ENCODE measurements around the gene IKBKG. TPM values are rescaled to one million over a fixed set of nuclear protein-coding genes. Genes with fewer than 3 reads are reported as not detected.
"Not testable (repeated sequence)": the region's sequence is repeated elsewhere in the genome, so short reads cannot be mapped to it uniquely, and the experiment has no call there.

The IKBKG gene
- total RNA-seq, 1 donor from 2014 or later: 69.0 TPM

DNA sequence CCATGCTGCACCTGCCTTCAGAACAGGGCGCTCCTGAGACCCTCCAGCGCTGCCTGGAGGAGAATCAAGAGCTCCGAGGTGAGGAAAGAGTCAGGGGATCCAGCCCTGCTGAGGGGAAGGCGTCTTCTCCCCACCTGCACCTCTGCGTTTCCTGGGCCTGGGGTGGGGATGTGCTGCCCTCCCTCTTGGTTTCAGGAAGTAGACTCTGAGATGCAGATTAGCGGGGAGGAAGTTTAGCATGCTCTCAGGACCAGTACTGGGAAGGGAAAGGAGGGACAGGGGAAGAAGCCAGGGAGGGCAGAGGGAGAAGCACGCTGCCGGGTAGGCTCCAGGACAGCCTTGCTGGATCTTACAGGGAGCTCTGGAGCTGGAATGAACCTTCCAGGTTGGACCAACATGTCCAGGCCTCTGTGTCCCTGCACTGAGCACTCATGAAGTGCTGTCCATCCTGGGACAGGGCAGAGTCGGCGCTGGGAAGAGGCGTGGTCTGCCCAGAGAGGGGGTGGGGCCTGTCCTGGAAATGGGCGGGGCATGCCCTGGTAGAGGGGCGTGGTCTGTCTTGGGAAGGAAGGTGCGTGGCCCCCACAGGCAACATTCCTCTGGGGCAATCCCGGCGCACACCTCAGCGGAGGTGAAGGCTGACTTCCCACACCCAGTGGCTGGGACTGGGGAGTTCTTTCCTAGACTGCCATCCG, 4.8 kb downstream of the IKBKG start:
- DNase-seq (ENCODE audit: low spot score): not testable (repeated sequence)
- peak; percentile 34 for ATAC-seq

DNA sequence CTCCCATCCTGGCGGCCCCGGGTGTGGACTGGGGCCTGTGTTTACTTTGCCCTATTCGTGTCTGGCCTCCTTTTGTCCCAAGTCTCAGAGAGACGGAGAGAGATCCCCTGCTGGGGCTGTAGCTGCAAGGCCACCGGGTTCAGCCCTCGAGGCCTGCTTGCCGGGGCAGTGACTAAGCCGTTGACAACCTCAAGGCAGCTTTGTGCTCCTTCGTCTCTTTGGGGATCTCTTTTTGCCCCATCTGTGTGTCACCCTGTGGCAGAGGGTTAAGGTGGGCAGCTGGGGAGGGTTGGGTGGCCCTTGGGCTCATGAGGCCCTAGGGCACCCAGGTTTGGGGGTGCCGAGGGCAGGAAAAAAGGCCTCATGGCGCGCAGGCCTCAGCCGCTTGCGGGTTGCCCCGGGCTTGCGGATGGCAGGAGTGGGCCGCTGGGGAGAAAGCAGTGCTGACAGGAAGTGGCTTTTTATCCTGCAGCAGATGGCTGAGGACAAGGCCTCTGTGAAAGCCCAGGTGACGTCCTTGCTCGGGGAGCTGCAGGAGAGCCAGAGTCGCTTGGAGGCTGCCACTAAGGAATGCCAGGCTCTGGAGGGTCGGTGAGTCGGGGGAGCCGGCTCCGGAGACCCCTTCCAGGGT, 10.8 kb downstream of the IKBKG start:
- not testable (repeated sequence) for ATAC-seq; DNase-seq (ENCODE audit: low spot score)

DNA sequence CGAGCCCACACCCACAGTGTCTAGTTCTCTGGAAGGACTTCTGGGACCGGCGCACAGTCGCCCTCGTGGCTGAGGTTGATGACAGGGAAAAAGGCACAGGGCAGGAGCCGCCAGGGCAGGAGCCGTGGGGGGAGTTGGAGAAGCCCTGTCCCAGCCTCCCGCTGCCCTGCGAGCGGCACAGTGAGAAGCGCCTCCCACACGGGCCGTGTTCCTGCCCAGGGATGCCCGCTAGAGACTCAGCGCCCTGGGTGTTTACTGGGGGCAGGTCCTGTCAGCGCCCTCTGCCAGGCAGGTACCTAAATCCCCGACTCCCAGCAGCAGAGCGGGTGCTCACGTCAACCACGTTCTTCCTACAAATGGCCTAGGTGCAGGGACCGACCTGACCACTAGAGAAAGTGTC, 11.5 kb downstream of the IKBKG start:
- not testable (repeated sequence) for DNase-seq (ENCODE audit: low spot score)
- ATAC-seq: peak; percentile 20

DNA sequence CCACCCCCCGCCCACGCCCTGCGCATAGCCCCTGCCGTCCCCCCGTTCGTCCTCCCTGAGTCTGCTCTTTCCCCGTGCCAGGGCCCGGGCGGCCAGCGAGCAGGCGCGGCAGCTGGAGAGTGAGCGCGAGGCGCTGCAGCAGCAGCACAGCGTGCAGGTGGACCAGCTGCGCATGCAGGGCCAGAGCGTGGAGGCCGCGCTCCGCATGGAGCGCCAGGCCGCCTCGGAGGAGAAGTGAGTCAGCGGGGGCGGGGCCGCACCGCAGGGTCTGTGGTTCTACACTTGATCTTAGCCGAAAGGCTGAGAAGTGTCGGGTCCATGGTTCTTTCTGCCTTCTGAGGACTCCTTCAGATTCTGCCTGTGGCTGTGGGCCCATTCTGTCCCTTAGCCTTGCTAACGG, 12.9 kb downstream of the IKBKG start:
- not testable (repeated sequence) for DNase-seq (ENCODE audit: low spot score); ATAC-seq

DNA sequence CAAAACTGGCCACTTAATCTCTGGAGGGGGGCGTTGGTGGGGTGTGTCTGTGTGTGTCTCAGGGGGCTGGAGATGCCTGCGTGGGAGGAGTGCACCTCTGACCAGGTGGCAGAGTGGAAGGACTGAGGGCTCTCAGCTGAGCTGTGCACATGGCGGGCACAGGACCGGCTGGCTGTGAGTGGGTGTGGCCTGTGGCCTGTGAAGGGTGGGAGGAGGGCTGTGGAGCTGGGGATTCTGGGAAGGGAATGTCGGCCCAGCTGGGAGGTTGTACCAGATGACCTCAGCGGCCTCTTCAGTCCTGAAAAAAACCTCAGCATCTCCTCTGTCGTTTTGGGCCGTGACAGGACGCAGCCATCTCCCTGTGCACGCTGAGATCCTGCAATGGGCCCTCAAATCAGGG, 14.9 kb downstream of the IKBKG start:
- DNase-seq (ENCODE audit: low spot score); ATAC-seq: not testable (repeated sequence)

DNA sequence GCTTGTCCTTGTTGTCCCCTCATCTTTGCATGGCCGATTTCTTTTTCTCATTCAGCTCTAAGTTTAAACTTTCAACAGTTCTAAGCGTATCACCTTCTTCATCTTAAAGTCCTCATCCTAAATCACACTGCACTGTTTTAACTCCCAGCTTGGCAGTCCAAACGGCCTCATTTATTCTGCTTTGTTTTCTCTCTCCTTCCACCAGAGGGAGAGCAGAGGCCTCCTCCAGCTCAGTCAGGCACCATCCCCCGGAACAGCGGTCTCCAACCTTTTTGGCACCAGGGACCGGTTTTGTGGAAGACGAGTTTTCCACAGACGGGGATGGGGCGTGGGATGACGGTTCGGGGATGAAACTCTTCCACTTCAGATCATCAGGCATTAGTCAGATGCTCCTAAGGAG, 22.9 kb downstream of the IKBKG start:
- not testable (repeated sequence) for ATAC-seq; DNase-seq (ENCODE audit: low spot score)

DNA sequence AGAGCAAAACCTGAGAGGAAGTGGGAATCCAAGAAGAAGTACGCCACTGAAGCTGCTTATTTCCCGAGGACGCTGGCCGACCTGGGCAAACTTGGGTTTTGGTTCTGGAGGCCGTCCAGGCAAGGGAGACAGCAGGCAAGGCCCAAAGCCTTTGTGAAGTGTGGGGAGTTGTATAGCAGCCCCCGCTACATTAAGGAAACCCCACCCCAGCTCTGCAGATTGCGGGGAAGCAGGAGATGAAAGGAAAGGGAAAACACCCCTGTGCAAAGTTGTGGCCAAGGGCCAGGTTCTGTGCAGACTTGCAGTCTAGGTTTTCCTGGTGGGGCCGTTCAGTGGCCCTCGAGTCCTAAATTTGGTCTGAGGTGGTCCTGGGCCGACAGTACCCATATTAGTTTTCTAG, 25.6 kb downstream of the IKBKG start:
- ATAC-seq; DNase-seq (ENCODE audit: low spot score): not testable (repeated sequence)

DNA sequence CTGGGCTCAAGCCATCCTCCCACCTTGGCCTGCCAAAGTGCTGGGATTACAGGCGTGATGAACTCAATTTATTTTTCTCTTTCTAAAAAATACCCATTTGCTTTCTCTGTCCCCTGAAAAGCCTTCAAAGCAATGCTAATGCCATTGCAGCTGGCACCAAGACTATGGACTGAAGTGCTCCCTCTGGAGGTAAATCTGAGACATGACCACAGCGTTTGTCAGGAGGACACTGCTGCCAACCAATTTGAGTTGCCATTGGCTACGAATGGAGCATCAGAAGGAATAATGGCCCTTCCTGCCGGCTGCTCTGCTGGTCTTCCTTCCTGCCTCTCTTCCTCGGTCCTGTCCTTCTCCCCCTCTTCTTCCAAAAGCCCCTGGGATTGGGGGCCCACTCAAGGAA, 27.7 kb downstream of the IKBKG start:
- not testable (repeated sequence) for DNase-seq (ENCODE audit: low spot score)

DNA sequence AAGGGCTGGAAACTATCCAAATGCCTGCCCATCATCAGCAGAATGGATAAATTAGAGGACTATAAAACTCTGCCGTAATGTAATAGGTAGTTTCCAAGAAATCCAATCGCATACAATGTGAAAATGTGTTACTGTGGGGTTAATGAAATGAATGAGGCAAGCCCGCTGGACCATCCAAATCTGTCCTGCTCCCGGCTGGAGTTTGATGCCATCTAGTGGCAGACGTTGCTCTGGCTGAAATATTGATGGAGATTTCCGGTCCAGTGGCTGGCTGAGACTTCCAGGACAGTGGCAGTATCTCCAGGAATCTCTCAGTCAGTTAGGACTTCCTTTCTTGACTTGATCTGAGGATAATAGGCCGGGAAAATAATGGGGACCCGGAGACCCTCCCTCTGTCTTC, 35.6 kb downstream of the IKBKG start:
- DNase-seq (ENCODE audit: low spot score): not testable (repeated sequence)
- ATAC-seq: peak; percentile 74

More for the DNA sequence above, 27.7 kb downstream of the IKBKG start:
- ATAC-seq: peak; percentile 90

DNA sequence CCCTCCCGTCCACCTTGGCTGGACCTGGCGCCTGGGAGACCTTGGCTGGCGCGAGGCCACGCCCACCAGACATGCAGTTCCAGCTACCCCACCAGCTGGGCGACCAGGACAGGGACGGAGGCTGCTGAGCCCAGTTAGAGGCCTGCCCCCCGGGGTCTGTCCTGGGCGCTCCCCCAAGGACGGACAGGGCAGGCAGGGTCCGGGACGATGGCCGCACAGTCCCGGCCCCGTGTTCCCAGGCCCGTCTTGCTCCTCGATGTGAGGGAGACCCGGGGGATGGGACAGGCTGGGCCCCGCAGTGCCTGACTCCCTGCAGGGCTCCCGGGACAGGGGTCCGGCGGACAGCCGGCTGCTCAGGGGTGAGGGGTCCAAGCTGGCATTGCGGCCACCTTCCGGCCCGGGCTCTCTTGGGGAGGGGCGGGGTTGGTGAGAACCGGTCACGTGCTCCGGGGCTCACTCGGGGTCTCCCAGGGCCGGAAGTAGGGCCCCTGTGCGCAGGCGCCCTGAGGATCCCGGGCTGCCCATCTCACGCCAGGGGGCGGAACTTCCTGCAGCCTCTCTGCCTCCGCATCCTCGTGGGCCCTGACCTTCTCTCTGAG, 37.3 kb downstream of the IKBKG start, which contains the start of gene CTAG1A:
Gene CTAG1A (plus strand): TSS at position 549 of the 599 bp plus-strand sequence. CDS start 74 bp downstream, outside the sequence.
- DNase-seq (ENCODE audit: low spot score); ATAC-seq: not testable (repeated sequence)

DNA sequence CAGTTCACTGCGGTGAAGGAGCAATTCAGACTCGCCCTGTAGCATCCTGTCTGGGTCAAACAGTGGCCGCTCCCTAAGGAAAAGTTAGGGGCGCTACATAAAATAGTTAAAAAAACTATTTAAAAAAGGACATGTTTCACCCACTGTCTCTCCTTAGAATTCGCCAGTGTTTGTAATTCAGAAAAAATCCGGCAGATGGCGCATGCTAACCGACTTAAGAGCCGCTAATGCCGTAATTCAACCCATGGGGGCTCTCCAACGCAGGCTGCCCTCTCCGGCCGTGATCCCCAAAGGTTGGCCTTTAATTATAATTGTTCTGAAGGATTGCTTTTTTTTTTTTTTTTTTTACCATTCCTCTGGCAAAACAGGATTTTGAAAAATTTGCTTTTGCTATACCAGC, 43.0 kb downstream of the IKBKG start:
- ATAC-seq: peak; percentile 38
- DNase-seq (ENCODE audit: low spot score): not testable (repeated sequence)

DNA sequence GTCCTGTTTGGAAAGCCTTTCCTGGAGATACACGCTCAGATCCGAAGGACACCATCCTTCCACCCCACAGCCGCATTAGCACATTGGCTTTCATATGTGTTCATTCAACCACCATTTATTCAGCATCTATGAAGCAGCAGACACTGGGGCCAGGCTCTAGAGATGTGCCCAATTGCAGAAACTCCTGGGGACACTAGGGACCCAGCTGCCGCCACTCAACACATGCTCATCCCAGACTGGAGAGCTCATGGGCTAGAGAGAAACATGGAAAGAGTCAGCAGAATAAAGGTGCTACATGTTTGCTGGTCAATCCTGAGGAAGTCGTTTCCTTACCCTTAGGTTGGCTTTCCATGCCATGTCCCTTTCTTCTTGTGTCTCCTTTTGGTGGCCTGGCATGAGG, 45.1 kb downstream of the IKBKG start:
- DNase-seq (ENCODE audit: low spot score) (no peak), ATAC-seq (no peak)

DNA sequence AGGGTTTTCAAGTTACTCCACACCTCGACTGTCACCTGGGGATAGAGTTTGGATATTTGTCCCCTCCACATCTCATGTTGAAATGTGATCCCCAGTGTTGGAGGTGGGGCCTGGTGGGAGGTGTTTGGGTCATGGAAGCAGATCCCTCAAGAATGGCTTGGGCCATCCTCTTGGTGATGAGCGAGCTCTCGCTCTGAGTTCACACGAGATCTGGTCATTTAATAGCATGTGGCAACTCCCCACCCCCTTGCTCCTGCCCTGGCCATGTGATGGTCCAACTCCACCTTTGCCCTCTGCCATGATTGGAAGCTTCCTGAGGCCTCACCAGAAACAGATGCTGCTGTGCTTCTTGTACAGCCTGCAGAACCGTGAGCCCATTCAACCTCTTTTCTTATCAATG, 45.8 kb downstream of the IKBKG start:
- ATAC-seq (no peak), DNase-seq (ENCODE audit: low spot score) (peak; percentile 10)

DNA sequence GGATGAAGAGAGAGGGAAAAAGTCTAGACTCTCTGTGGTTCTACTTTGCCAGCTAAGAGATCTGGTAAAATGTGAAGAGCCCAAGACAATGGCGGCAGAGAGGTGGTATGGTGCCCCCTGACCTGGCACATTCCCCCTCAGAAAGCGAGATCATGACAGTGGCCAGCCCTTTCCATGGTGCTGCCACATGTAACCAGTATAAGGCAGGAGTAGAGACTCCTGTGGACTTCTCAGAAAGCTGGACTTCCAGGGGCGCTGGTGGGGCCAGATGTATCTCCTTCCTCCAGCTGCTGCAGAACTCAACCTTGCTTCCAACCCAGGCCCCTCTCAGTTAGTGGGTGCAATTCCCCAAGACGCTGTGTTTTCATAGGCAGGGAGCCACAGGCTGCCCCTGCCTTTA, 47.1 kb downstream of the IKBKG start:
- no peak for DNase-seq (ENCODE audit: low spot score)
- no peak for ATAC-seq

DNA sequence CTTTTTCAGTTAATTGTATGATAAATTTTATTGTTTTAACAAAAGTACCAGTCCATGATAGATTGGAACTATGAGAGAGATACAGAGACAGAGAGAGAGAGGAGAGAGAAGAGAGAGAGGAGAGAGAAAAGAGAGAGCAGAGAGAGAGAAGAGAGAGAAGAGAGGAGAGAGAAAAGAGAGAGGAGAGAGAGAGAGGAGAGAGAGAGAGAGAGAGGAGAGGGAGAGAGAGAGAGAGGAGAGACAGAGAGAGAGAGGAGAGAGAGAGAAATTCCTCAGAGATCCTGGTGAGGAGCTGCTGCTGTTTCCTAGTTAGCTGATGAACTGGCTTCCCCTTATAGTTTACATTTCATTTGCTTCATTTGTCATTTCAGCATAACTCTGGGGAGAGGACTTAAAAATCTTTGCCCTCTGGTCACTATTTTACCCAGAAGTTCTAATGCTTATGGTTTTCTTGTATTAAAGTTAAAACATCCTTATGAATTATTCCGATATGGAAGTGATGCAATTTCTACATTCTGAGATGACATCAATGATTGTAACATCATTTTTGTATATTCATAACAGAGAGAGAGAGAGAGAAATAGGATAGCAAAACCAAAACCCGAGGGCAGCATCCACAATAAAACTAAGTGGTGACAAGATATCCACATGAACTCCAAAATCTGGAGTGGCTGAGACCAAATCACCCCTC, 48.3 kb downstream of the IKBKG start:
- ATAC-seq (no peak), DNase-seq (ENCODE audit: low spot score) (no peak)

DNA sequence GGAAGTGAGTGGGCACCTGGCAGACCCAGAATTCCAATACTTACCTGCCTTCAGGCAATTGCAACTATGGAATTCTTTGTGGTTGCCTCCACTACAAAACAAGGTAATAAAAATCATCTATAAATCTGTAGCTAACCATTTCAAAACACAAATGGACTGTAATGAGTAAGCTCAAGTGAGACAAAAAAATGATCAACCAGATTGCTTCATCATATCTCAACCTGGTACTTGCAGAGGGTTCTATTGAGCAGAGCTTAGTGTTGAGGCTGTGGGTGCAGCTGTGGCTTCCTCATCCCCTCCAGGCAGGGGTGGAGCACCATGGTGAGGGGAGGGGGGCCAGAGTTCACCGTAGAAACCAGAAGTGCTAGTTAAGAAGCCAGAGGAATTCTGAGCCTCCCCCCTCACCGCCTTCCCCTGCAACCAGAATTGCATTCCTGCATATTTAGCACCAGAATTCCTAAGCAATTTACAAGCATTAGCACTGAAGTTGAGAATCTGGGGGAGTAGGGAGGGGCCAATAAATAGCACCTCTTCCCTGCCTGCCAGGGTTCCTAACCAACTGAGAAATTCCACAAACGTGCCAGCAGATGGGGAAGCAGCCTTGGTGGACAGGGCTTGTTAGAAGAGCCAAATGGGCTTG, 49.0 kb downstream of the IKBKG start:
- ATAC-seq: no peak
- peak; percentile 14 for DNase-seq (ENCODE audit: low spot score)

DNA sequence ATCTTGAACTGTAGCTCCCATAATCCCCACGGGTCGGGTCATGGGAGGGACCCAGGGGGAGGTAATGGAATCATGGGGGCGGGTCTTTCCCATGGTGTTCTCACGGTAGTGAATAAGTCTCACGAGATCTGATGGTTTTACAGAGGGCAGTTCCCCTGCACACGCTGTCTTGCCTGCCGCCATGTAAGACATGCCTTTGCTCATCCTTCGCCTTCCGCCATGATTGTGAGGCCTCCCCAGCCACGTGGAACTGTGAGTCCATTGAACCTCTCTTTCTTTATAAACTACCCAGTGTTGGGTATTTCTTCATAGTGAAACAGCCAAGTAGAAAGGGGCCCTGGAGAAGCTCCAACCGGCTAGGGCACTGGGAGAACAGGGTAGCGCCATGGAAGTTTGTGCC, 49.8 kb downstream of the IKBKG start:
- ATAC-seq: no peak
- peak; percentile 0 for DNase-seq (ENCODE audit: low spot score)

DNA sequence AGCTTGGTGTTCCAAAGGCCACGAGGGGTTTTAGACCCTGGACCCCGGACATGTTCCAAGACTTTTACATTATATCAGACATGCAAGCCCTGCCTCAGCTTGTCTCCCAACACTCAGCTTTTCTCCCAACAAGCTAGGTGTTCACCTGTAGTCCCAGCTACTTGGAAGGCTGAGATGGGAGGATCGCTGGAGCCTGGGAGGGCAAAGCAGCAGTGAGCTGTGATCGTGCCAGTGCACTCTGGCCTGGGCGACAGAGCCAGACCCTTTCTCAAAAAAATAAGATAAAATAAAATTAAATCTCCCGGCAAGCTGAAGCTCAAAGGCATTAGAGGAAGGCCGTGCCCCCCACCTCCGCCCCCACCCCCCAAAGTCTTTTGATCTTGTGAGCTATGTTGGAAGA, 51.2 kb downstream of the IKBKG start:
- DNase-seq (ENCODE audit: low spot score) (peak; percentile 0), ATAC-seq (no peak)

DNA sequence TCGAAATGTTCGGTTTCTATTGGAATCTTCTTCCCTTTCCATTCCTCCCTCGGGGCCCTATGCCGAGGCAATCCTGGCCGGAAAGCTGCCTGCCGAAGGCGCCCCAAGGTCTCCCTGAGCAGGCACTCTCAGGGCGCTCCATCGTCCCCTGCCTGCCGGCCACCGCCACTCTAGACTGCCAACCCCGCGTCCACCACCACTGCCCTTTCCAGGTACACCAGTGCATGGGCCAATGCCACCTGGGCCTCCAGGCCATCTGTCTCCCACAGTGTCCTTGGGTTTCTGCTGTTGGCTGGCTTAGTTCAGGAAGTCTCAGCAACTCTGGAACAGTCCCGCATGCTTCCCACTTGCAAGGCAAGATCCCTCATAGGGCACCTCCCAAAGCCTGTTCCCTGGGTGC, 52.1 kb downstream of the IKBKG start:
- peak; percentile 4 for DNase-seq (ENCODE audit: low spot score)
- ATAC-seq: no peak

DNA sequence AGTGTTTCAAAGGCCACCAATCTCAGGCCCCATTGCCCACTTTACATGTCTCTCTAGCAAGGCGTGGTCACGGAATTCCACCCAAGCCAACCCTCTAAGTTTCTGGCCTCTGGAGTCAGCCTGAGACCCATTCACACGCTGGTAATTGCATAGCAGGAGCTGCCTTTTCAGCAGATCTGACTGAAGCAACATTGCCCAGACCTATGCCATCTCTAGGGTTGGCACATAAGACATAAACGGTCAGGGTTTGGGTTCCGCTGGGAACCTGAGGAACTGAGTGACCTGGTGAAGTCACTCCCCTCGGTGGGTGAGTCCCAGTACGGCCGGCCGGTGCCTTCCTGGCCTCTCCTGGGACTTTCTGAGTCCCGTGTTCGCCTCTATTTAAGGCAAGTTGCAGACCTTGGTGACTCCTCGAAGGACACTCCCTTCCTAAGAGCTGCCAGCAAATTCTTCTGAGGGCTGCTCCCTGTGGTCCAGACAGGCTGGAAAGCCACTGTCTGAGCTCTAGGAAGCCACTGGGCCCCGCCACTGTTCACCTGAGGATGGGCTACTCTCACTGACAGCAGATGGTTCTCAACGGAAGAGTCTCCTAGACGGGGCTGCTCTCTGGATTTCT, 53.4 kb downstream of the IKBKG start:
- ATAC-seq (no peak), DNase-seq (ENCODE audit: low spot score) (peak; percentile 4)

Data from left lobe of liver (tissue), 2 donors.